ENCODE measurements around the gene ZNRF4.

Gene ZNRF4

DNA sequence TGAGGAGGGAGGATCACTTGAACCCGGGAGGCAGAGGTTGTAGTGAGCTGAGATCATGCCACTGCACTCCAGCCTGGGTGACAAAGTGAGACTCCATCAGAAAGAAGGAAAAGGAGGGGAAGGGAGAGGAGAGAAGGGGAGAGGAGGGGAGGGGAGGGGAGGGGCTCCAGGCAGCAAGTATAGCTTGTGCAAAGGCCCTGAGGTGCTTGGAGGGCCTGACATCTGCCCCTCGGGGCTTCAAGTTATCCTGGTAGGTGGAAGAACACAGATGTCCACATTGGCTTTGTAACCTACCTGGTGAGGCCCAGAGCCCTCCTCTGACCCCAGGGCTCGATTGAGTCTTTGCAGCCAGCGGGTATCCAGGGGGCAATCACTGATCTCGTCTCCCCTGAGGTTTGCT is 11.5 kb upstream of the ZNRF4 start:
- DNase-seq = no peak

GRCh38 chr19:5444431-5444830 is 10.8 kb upstream of the ZNRF4 start:
- DNase-seq = no peak

- DNase-seq = no peak
Measured at GRCh38 chr19:5445071-5445470, 10.1 kb upstream of the ZNRF4 start.

DNA sequence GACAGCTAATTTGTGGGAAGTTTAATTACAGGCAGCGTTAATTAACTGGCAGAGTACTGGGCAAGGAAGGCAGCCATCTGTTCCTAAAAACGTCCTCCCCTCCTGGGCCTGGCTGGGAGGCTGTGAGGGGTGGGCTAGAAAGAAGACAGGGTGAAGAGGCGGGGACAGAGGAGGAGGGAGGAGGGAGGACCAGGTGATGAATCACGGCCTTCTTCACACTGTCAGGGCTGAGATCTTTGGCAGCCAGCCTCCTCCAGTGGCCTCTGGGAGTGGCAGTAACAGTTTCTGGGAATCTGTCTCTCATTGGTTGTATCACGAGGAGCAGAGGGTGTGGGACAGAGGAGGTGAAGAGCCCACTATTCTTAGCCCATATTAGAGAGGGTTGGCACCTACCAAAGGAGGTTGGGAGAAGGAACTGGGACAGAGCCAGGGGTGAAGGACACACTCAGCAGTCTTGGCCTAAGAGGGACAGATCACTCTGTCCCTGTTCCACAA is 9.6 kb upstream of the ZNRF4 start:
- DNase-seq = no peak

- no peak for DNase-seq
Measured at GRCh38 chr19:5447700-5448311, 7.4 kb upstream of the ZNRF4 start.

DNA sequence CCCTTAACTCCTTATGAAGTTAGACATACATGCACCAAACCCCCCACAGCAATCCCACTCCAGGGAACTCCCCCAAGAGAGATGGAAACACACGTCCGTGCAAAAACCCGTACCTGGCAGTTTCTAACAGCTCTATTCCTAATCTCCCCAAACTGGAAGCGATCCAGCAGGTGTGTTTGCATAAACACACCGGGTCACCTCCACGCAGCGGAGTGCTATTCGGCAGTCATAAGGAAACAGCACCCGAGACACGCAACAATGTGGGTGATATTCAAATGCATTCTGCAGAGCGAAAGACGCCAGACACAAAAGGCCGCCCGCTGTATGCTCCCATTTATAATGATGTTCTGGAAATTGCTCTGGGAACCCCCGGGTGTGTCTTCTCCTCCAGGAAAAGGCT is 6.8 kb upstream of the ZNRF4 start:
- no peak for DNase-seq

DNA sequence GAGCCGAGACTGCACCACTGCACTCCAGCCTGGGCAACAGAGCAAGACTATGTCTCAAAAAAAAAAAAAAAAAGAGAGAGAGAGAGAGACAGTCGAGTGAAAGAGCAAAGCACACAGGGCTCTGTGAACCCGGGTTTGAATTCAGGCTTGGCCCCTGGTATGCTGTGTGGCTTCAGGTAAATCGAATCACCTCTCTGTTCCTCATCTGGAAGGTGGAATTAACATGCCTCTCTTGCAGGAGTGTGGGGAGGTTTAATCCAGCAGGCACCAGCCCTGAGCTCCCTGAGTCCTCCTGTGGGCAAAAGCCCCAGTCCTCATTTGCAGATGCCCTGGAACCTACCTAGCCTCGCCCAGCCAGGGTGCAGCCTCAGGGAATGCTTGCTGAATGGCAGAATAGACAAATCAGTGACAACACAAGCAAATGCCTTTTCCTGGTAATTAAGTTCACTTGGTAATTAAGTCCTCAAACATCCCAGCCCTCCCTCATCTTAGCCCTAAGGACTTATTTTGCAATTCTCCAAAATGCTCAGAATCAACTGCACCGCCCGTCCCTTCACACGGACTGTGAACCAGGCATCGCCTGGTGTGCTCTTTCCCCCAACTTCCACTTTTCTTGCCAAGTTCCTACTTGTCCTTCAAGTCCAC is 4.6 kb upstream of the ZNRF4 start:
- DNase-seq = no peak

DNA sequence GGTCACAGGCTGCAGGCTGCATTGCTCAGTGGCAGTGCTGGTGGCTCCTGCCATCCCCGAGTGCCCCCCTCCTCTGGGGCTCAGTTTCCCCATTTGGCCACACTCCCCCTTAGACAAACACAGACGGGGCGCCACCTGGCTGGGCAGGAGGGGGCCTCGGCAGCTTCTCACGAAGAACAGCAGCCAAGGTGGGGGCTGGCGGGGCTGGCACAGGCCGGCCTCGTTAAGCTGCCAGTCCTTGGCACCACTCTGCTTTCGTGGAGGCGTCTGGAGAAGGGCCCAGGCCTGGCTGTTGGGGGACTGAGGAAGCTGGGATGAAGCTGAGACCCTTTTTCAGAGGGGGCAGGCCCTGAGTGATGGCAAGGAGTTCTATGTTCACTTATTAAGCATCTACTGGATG is 3.7 kb upstream of the ZNRF4 start:
- DNase-seq = no peak

DNA sequence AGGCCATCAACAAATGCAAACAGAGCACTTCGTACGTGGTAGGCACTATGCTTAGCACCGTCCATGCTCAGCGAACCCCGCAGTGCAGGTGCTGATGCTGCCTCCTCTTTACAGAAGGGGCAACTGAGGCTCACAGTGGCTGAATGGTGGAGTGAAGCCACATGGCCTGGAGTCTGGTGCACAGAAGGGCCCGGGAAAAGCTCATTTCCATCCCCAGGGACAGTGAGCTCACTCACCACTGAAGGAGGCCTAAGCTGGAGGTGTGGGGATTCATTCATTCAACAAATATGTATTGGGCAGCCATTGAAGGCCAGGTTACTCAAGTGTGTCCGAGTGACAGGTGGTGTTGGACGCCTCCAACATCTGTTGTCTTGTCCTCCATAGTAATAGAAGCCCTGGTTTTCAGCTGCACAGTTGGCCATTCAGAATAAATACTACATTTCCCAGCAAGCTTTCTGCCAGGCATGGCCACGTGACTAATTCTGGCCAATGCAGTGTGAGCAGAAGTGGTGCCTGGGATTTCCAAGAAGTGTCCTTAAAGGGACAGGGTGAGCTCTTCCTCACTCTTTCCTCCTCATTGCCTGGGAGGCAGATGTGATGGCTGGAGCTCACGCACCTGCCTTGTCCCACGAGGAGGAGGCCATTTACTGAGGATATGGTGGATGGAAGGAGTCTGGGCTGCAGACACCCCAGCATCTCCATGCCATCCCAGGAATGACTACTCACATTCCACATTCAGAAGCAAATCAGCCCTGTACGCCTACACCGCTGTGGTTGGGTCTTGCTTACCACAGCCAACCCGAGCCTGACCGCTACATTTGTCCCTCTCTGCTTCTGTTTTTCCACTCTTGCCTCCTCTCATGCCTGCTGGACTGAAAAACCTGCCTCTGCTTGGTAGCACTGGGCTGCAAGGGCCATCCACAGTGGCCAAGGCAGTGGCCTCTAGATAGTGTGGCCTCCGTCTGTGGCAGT is 2.3 kb upstream of the ZNRF4 start:
- no peak for DNase-seq

DNA sequence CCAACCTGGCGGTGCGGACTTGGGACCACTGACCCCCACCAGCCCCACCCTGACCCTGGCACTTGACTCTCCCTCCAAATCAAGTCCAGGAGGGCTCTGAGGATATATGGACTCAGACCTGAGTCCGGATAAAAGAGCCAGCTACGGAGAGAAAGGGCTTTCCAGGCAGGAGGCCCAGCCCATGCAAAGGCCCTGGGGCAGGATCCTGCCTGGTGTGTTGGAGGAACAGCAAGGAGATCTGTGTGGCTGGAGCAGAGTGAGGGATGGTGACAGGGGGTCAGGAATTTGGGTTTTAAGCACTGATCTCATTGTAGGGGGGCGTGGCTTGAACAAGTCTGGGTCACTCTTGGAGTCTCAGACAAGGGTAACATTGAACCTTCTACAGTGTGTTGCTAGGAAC is 474 bp upstream of the ZNRF4 start:
- DNase-seq = no peak

DNA sequence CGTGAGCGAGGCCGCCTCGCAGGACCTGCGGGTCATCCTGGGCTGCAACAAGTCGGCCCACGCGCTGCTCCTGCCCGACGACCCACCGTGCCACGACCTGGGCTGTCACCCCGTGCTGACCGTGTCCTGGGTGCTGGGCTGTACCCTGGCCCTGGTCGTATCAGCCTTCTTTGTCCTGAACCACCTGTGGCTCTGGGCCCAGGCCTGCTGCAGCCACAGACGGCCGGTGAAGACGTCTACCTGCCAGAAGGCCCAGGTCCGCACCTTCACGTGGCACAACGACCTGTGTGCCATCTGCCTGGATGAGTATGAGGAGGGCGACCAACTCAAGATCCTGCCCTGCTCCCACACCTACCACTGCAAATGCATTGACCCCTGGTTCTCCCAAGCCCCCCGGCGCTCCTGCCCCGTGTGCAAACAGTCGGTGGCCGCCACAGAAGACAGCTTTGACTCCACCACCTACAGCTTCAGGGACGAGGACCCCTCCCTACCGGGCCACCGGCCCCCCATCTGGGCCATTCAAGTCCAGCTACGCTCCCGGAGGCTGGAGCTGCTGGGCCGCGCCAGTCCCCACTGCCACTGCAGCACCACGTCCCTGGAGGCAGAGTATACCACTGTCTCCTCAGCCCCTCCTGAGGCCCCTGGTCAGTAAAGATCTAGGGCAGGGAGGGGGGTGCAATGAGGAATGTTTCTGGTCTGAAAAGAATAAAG is 1.1 kb downstream of the ZNRF4 start:
- no peak for DNase-seq

DNA sequence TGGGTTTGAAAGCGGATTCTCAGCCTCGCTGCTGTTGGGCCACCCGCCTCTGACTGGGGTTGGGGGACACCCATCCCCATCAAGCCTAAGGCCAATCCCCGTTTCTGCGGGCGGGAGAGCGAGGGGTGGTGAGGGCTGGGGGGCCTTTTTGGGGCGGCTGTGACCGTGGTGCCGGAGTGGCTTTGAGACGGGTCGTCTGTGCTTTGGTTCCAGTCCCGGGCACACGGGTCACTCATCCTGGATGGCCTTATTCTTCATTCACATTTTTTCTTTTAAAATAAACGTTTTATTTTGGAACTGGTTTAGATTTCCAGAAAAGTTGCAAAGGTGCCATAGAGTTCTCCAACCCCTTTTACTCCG is 1.6 kb downstream of the ZNRF4 start:
- no peak for DNase-seq

DNA sequence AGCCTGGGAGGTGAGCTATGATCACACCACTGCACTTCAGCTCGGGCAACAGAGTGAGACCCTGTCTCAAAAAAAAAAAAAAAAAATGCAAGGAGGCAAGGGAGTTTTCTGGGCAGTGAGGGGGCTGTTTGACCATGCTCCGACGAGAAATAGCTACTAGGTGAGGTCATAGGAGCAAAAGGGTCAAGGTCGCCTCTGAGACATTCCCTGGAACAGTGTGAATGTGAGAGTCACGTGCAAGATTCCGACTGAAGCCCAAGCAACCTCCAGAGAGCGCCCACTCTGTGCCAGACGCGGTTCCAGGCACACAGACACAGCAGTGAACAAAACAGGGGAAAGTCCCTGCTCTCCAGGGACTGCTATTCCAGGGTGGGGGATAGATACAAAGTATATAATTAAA is 2.5 kb downstream of the ZNRF4 start:
- no peak for DNase-seq

- no peak for DNase-seq
Measured at GRCh38 chr19:5458420-5458819, 3.2 kb downstream of the ZNRF4 start.

- DNase-seq = no peak
Measured at GRCh38 chr19:5459360-5459759, 4.1 kb downstream of the ZNRF4 start.

- no peak for DNase-seq
Measured at GRCh38 chr19:5460748-5461147, 5.5 kb downstream of the ZNRF4 start.

GRCh38 chr19:5463959-5464358 is 8.7 kb downstream of the ZNRF4 start:
- no peak for DNase-seq

DNA sequence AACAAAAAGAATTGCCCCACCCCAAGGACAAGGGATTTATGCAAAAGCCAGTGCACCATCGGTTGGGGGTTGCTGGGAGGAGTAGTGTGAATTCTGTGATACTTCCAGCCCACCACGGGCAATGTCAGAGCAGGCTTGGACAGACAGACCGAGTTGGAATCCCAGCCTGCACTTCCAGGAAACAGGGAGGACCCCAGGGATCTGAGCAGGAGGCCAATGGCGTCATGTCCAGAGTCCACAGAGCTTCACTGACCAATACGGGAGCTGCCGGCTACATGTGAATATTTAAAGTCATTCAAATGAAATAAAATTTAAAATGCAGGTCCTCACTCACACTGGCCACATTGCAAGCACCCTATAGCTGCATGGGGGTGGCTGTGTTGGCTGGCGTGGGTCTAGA is 10.9 kb downstream of the ZNRF4 start:
- no peak for DNase-seq

- DNase-seq = no peak
Measured at GRCh38 chr19:5466814-5467291, 11.6 kb downstream of the ZNRF4 start.

DNA sequence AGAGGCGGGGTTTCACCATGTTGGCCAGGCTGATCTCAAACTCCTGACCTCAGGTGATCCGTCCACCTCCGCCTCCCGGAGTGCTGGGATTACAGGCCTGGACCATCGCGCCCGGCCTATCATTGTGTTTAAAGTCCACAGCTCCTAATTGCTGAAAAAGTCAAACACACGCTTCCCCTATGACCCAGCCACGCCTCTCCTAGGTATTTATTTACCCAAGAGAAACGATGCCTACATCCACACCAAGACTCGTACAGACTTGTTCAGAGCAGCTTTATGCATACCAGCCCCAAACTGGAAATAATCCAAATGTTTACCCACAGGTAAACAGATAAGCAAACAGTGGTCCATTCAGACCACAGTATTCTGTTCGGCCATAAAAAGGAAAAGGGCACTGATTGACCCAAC is 15.1 kb downstream of the ZNRF4 start:
- no peak for DNase-seq

GRCh38 chr19:5472286-5472685 is 17.1 kb downstream of the ZNRF4 start:
- DNase-seq = no peak

- no peak for DNase-seq
Measured at GRCh38 chr19:5473646-5474045, 18.4 kb downstream of the ZNRF4 start.
